HCT116 (cell line): Measurements from ENCODE around the gene ELAVL1. TPM values are rescaled to one million over a fixed set of nuclear protein-coding genes. Genes with fewer than 3 reads are reported as not detected.

ENCODE experiments used
- ATAC-seq: fragments of 200-7000 bp; cut with Tn5 transposase; 2 replicates; pipeline ENCODE4 v1.9.1; 2020; ENCODE audit warnings: mild to moderate bottlenecking, moderate library complexity
- BruUV-seq: library from RNA; stranded (reverse); fragments of 400-500 nt; replicated peaks from 2 replicates; lab custom pipeline; 2021; lab: Mats Ljungman, UMichigan
- CTCF ChIA-PET: fragments of 300-600 bp; sonication (Branson Sonifier 250); formaldehyde crosslinking; loops from one replicate; lab custom pipeline; 2021; ENCODE audit warnings: antibody characterized with exemption; lab: Charles Lee
- POLR2A ChIA-PET: fragments of 300-600, 350-600 bp; sonication (Branson Sonifier 250); formaldehyde crosslinking; loops from one replicate; lab custom pipeline; 2021; ENCODE audit warnings: antibody characterized with exemption; lab: Charles Lee
- RAD21 ChIA-PET, 2 experiments: fragments of 300-600 bp; sonication (Branson Sonifier 250); formaldehyde crosslinking; loops; one replicate each; lab custom pipeline; 2023; ENCODE audit warnings: low total read pairs in 2 of 2; ENCODE audit not compliant: uncharacterized antibody in 2 of 2, unreplicated experiment in 2 of 2, low non-redundant PET in 1 of 2; lab: Charles Lee
- DNase-seq: peaks from one replicate; pipeline ENCODE4 v3.0.0-alpha.2; 2010; ENCODE audit warnings: low read depth, low spot score
- H2AFZ ChIP-seq: fragments of 200-600 bp; shearing (Covaris generic), sonication (generic); 2 replicates; pipeline ENCODE4 v1.6.1; 2017; ENCODE audit warnings: low read depth, mixed run types, mixed read lengths, antibody characterized with exemption, low read length; ENCODE audit not compliant: poor library complexity, severe bottlenecking
- H3K27ac ChIP-seq: 2 replicates; pipeline ENCODE4 v1.5.1; 2012; ENCODE audit warnings: low read depth, low read length
- H3K27me3 ChIP-seq: fragments of 200-600 bp; sonication (generic); 2 replicates; pipeline ENCODE4 v1.6.1; 2016; ENCODE audit warnings: mixed run types, low read length, mixed read lengths; ENCODE audit not compliant: insufficient read depth
- H3K36me3 ChIP-seq, 2 experiments: fragments of 200-500 bp in 1 of 2; fragments of 200-600 bp in 1 of 2; sonication (Bioruptor generic) in 1 of 2; sonication (generic) in 1 of 2; 2 replicates each; pipeline versions ENCODE4 v1.5.1 to v1.6.1; 2014 to 2016; ENCODE audit warnings: low read length in 2 of 2, inconsistent platforms in 1 of 2, mixed read lengths in 1 of 2, mixed run types in 1 of 2; ENCODE audit not compliant: insufficient read depth in 2 of 2, control insufficient read depth in 1 of 2
- H3K4me1 ChIP-seq, 2 experiments: fragments of 200-600 bp in 1 of 2; sonication (generic) in 1 of 2; 2 replicates each; pipeline versions ENCODE4 v1.5.1 to v1.6.1; 2012 to 2017; ENCODE audit warnings: low read length in 2 of 2, inconsistent platforms in 1 of 2, mild to moderate bottlenecking in 1 of 2, mixed read lengths in 1 of 2, mixed run types in 1 of 2, moderate library complexity in 1 of 2; ENCODE audit not compliant: insufficient read depth in 2 of 2, control insufficient read depth in 1 of 2
- H3K4me2 ChIP-seq: fragments of 200-600 bp; sonication (generic); 2 replicates; pipeline ENCODE4 v1.6.1; 2017; ENCODE audit warnings: mixed run types, low read length, mixed read lengths
- H3K4me3 ChIP-seq, 2 experiments: fragments of 200-600 bp in 1 of 2; sonication (generic) in 1 of 2; replicated peaks in 1 of 2; 2 replicates each; pipeline ENCODE4 v1.5.1; 2011 to 2016; ENCODE audit warnings: low read length in 2 of 2, control low read depth in 1 of 2, low read depth in 1 of 2, mild to moderate bottlenecking in 1 of 2, mixed read lengths in 1 of 2, mixed run types in 1 of 2
- H3K79me2 ChIP-seq: fragments of 200-600 bp; sonication (generic); 2 replicates; pipeline ENCODE4 v1.6.1; 2017; ENCODE audit warnings: mild to moderate bottlenecking, mixed run types, low read length, moderate library complexity, mixed read lengths; ENCODE audit not compliant: insufficient read depth
- H3K9ac ChIP-seq: fragments of 200-600 bp; sonication (generic); 2 replicates; pipeline ENCODE4 v1.6.1; 2016; ENCODE audit warnings: low read length, mixed read lengths
- H3K9me2 ChIP-seq: fragments of 200-600 bp; sonication (generic), shearing (Covaris generic); 2 replicates; pipeline ENCODE4 v1.6.1; 2017; ENCODE audit warnings: mixed run types, mild to moderate bottlenecking, moderate library complexity; ENCODE audit not compliant: insufficient read depth
- H3K9me3 ChIP-seq, 2 experiments: fragments of 200-500 bp in 1 of 2; fragments of 200-600 bp in 1 of 2; sonication (Bioruptor generic) in 1 of 2; sonication (generic) in 1 of 2; 2 replicates each; pipeline ENCODE4 v1.6.1; 2014 to 2017; ENCODE audit warnings: low read length in 2 of 2, mixed read lengths in 2 of 2, inconsistent platforms in 1 of 2, low read depth in 1 of 2, mild to moderate bottlenecking in 1 of 2, mixed run types in 1 of 2, moderate library complexity in 1 of 2; ENCODE audit not compliant: control insufficient read depth in 1 of 2, insufficient read depth in 1 of 2
- H4K20me1 ChIP-seq: fragments of 200-600 bp; sonication (generic), shearing (Covaris generic); 2 replicates; pipeline ENCODE4 v1.6.1; 2017; ENCODE audit warnings: mixed run types, mild to moderate bottlenecking, moderate library complexity; ENCODE audit not compliant: insufficient read depth
- CBX3 ChIP-seq: IDR thresholded peaks from 2 replicates; pipeline ENCODE4 v1.6.1; 2012; ENCODE audit warnings: low read depth
- EGR1 ChIP-seq: IDR thresholded peaks from 2 replicates; pipeline ENCODE4 v1.6.1; 2012; ENCODE audit warnings: low read depth
- ELF1 ChIP-seq: IDR thresholded peaks from 2 replicates; pipeline ENCODE4 v1.6.1; 2012; ENCODE audit warnings: low read depth, borderline replicate concordance
- EZH2phosphoT487 ChIP-seq: fragments of 200-600 bp; IDR thresholded peaks from 2 replicates; pipeline ENCODE4 v1.6.1; 2018; ENCODE audit warnings: antibody characterized with exemption, borderline replicate concordance
- JUND ChIP-seq: IDR thresholded peaks from 2 replicates; pipeline ENCODE4 v1.6.1; 2012
- POLR2AphosphoS5 ChIP-seq: IDR thresholded peaks from 2 replicates; pipeline ENCODE4 v1.6.1; 2011; ENCODE audit warnings: mild to moderate bottlenecking, low read depth, low read length, moderate library complexity
- ZNF274 ChIP-seq: fragments of 200-500 bp; sonication (Bioruptor generic); IDR thresholded peaks from 2 replicates; pipeline ENCODE4 v1.6.1; 2014; ENCODE audit warnings: mild to moderate bottlenecking, low read depth, low read length, inconsistent platforms
- intact Hi-C: fragments of 100-400 bp; cut with micrococcal nuclease; formaldehyde crosslinking; loops from 2 replicates; pipeline ENCODE4 v1.10.0; 2022
- total RNA-seq: library from RNA; stranded (reverse); gene quantifications from one replicate; pipeline ENCODE4 v1.2.1, GENCODE V29; 2021; ENCODE audit not compliant: unreplicated experiment
- TF ChIP-seq, protein P1 (sequence below): IDR thresholded peaks from 2 replicates; pipeline ENCODE4 v1.6.1; 2012
- TF ChIP-seq, protein P2 (sequence below): IDR thresholded peaks from 2 replicates; pipeline ENCODE4 v1.6.1; 2011; ENCODE audit warnings: mild to moderate bottlenecking, low read length, moderate library complexity; ENCODE audit not compliant: insufficient replicate concordance; ENCODE audit errors: extremely low read depth
- TF ChIP-seq, protein P3 (sequence below): IDR thresholded peaks from 2 replicates; pipeline ENCODE4 v1.6.1; 2012; ENCODE audit warnings: low read depth
- TF ChIP-seq, protein P4 (sequence below): IDR thresholded peaks from 2 replicates; pipeline ENCODE4 v1.6.1; 2012

Gene ELAVL1
- total RNA-seq, 1 experiment from 2014 or later, result 134 TPM

DNA sequence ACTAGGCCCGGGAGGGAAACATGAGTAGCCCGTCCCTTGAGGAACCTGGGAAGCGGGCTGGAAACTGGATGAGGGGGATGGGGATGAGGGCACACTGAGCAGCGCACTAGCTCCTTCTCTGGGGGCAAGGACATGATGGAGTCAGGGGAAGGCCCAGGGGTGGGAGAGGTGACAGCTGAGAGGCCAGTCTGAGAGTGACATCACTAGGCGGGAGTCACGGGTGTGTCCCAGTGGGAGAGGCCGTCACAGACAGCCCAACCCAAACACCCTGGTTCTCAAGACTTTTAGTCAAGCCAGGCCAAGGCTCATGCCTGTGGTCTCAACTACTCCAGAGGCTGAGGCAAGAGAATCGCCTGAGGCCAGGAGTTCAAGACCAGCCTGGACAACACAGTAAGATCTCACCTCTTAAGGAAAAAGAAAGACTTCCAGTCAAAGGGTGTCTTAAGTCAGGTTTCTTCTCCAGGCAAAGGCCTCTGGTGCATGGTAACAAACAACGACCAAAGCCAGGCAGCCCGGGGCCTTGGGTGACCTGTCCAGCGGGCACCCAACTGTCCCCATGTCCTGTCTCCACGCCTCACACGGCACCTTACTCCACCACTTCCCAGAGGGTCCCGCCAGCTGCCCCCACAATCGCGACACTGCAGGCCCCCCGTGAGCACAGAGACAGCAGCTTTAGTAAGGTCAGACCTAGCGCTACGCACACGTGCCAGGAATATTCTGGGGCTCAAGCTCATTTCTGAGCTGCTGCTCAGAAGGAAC lies 36.5 kb downstream of the ELAVL1 start:
- TF ChIP-seq EGR1 (no peak), CBX3 (no peak), ZNF274 (no peak)
- TF ChIP-seq, protein P1, sequence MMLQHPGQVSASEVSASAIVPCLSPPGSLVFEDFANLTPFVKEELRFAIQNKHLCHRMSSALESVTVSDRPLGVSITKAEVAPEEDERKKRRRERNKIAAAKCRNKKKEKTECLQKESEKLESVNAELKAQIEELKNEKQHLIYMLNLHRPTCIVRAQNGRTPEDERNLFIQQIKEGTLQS, result no peak
- POLR2A ChIA-PET, result no interaction called here
- Histone ChIP-seq H3K9me2 (no peaks in the 10 kb centered on the region), H3K4me3 (no peak overlapping the region), H3K79me2 (peaks cover 22% of the 10 kb centered on the region; the same call in 1 of the 2 replicates), H3K9me3 (no peaks in the 10 kb centered on the region), H4K20me1 (no peaks in the 10 kb centered on the region), H3K4me2 (no peak overlapping the region), H3K4me1 (no peaks in the 10 kb centered on the region), H3K36me3 (peaks cover 57 to 63% of the 10 kb centered on the region in 2 experiments; a peak in 3 of 4 replicates), H3K9ac (no peak overlapping the region), H3K27ac (no peak overlapping the region), H3K27me3 (no peaks in the 10 kb centered on the region), H2AFZ (no peak overlapping the region)
- intact Hi-C loops, result no loop called here
- RAD21 ChIA-PET, result no interaction called here
- DNase-seq (no peak), ATAC-seq (no peak)
- no TSS peak for BruUV-seq
- CTCF ChIA-PET, result no interaction called here

DNA sequence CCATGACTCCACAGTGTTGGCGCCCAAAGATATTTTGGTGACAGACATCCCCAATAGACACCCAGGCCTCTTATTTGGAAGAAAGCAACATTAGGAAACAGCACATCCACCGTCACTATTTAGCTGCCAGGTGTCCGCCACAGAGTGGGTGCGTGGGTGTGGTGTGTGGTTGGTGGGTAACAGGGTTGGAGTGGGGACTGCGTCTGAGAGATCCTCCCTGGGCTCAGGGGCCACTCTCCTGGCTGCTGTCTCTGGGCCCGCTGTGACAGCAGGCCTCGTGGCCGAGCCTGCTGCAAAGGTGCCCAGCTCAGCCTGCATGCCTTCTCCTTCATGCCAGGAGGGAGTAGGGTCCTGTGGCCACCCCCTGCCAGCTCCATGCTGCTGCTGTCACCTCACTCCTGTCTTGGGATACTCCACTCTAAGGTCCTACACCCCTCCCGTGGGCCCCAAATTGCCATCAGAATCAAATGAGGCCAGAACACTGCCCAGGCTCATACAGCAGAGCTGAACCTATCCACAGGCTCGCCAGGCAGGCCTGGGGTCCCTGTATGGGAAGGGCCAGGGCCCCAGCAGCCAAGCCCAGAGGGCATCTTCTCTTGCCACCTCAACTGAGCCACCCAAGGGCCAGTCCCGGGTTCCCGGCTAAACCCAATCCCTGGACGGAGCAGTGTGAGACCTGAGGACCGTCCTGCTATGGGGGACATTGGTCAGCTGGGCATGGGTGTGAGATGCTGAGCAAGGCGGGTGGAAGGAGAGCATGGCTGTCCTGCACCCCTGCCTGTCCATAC lies 37.2 kb downstream of the ELAVL1 start:
- H3K4me1 ChIP-seq, result no peaks in the 10 kb centered on the region
- H3K9me2 ChIP-seq, result no peaks in the 10 kb centered on the region
- RAD21 ChIA-PET, result no interaction called here
- peaks cover 54 to 65% of the 10 kb centered on the region in 2 experiments; a peak in 3 of 4 replicates for H3K36me3 ChIP-seq
- H4K20me1 ChIP-seq, result no peaks in the 10 kb centered on the region
- H3K79me2 ChIP-seq, result peaks cover 22% of the 10 kb centered on the region; the same call in 1 of the 2 replicates
- H2AFZ ChIP-seq, result no peak overlapping the region
- H3K4me2 ChIP-seq, result no peak overlapping the region
- POLR2A ChIA-PET, result no interaction called here
- BruUV-seq, result no TSS peak
- no peak overlapping the region for H3K9ac ChIP-seq
- H3K27ac ChIP-seq, result no peak overlapping the region
- no peak for DNase-seq
- intact Hi-C loops, result no loop called here
- CTCF ChIA-PET, result interaction anchor here (0.8 kb wide), 1 partner anchor 25 kb away, joined by 3 read pairs; the partner anchor contains the start of gene TIMM44
- H3K4me3 ChIP-seq, result no peak overlapping the region
- H3K27me3 ChIP-seq, result no peaks in the 10 kb centered on the region
- H3K9me3 ChIP-seq, result no peaks in the 10 kb centered on the region
- ATAC-seq, result no peak
- TF ChIP-seq JUND (no peak), POLR2AphosphoS5 (no peak), EZH2phosphoT487 (no peak), EGR1 (no peak), ELF1 (no peak)
- TF ChIP-seq, protein P2, sequence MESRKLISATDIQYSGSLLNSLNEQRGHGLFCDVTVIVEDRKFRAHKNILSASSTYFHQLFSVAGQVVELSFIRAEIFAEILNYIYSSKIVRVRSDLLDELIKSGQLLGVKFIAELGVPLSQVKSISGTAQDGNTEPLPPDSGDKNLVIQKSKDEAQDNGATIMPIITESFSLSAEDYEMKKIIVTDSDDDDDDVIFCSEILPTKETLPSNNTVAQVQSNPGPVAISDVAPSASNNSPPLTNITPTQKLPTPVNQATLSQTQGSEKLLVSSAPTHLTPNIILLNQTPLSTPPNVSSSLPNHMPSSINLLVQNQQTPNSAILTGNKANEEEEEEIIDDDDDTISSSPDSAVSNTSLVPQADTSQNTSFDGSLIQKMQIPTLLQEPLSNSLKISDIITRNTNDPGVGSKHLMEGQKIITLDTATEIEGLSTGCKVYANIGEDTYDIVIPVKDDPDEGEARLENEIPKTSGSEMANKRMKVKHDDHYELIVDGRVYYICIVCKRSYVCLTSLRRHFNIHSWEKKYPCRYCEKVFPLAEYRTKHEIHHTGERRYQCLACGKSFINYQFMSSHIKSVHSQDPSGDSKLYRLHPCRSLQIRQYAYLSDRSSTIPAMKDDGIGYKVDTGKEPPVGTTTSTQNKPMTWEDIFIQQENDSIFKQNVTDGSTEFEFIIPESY, result no peak
- TF ChIP-seq, protein P3, sequence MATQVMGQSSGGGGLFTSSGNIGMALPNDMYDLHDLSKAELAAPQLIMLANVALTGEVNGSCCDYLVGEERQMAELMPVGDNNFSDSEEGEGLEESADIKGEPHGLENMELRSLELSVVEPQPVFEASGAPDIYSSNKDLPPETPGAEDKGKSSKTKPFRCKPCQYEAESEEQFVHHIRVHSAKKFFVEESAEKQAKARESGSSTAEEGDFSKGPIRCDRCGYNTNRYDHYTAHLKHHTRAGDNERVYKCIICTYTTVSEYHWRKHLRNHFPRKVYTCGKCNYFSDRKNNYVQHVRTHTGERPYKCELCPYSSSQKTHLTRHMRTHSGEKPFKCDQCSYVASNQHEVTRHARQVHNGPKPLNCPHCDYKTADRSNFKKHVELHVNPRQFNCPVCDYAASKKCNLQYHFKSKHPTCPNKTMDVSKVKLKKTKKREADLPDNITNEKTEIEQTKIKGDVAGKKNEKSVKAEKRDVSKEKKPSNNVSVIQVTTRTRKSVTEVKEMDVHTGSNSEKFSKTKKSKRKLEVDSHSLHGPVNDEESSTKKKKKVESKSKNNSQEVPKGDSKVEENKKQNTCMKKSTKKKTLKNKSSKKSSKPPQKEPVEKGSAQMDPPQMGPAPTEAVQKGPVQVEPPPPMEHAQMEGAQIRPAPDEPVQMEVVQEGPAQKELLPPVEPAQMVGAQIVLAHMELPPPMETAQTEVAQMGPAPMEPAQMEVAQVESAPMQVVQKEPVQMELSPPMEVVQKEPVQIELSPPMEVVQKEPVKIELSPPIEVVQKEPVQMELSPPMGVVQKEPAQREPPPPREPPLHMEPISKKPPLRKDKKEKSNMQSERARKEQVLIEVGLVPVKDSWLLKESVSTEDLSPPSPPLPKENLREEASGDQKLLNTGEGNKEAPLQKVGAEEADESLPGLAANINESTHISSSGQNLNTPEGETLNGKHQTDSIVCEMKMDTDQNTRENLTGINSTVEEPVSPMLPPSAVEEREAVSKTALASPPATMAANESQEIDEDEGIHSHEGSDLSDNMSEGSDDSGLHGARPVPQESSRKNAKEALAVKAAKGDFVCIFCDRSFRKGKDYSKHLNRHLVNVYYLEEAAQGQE, result no peak
- TF ChIP-seq, protein P4, sequence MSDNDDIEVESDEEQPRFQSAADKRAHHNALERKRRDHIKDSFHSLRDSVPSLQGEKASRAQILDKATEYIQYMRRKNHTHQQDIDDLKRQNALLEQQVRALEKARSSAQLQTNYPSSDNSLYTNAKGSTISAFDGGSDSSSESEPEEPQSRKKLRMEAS, result no peak
